GM12891 (cell line): ENCODE data around the gene CARD11.

ENCODE experiments used
- POLR2A ChIP-seq: IDR thresholded peaks from 2 replicates; pipeline ENCODE4 v1.6.1; 2011; ENCODE audit warnings: low read depth, low read length, control low read depth
- POLR2AphosphoS5 ChIP-seq: IDR thresholded peaks from 2 replicates; pipeline ENCODE4 v1.6.1; 2011; ENCODE audit warnings: low read depth, low read length, control low read depth

GRCh38 chr7:2927592-2927991, 116.1 kb downstream of the CARD11 start:
- TF ChIP-seq POLR2AphosphoS5 (no peak), POLR2A (no peak)
